CD14-positive monocyte (primary cell): ENCODE results near the gene GPATCH3. TPM values are rescaled to one million over a fixed set of nuclear protein-coding genes. Genes with fewer than 3 reads are reported as not detected.

ENCODE experiments used
- DNase-seq, 3 donors: peaks; one replicate each; pipeline ENCODE4 v3.0.0-alpha.2; 2011 to 2022
- H2AFZ ChIP-seq: 2 replicates; pipeline ENCODE4 v1.6.0; 2012; ENCODE audit warnings: mild to moderate bottlenecking, low read depth, low read length, inconsistent platforms; ENCODE audit not compliant: insufficient read depth, poor library complexity, severe bottlenecking
- H3K27ac ChIP-seq, 2 donors: 1 replicate in 1 of 2; 2 replicates in 1 of 2; pipeline ENCODE4 v1.5.1; 2012 to 2013; ENCODE audit warnings: low read length in 2 of 2, control low read depth in 1 of 2, inconsistent platforms in 1 of 2, low read depth in 1 of 2, mild to moderate bottlenecking in 1 of 2
- H3K27me3 ChIP-seq, 2 donors: one replicate each; pipeline versions ENCODE4 v1.6.0 to v1.6.1; 2011 to 2013; ENCODE audit warnings: low read length in 2 of 2; ENCODE audit not compliant: control insufficient read depth in 2 of 2, insufficient read depth in 2 of 2
- H3K36me3 ChIP-seq, 2 donors: replicated peaks in 1 of 2; 1 replicate in 1 of 2; 2 replicates in 1 of 2; pipeline versions ENCODE4 v1.5.1 to v1.6.1; 2012 to 2013; ENCODE audit warnings: low read length in 2 of 2, control low read depth in 1 of 2, inconsistent platforms in 1 of 2, mild to moderate bottlenecking in 1 of 2; ENCODE audit not compliant: insufficient read depth in 2 of 2, control insufficient read depth in 1 of 2
- H3K4me1 ChIP-seq, 2 donors: 1 replicate in 1 of 2; 2 replicates in 1 of 2; pipeline versions ENCODE4 v1.5.1 to v1.6.1; 2012 to 2013; ENCODE audit warnings: low read length in 2 of 2, control low read depth in 1 of 2, inconsistent platforms in 1 of 2, mild to moderate bottlenecking in 1 of 2, moderate library complexity in 1 of 2; ENCODE audit not compliant: insufficient read depth in 2 of 2, control insufficient read depth in 1 of 2
- H3K4me2 ChIP-seq: replicated peaks from 2 replicates; pipeline ENCODE3; 2012; ENCODE audit warnings: low read length, moderate library complexity, mild to moderate bottlenecking; ENCODE audit not compliant: poor library complexity, severe bottlenecking; ENCODE audit errors: extremely low read depth
- H3K4me3 ChIP-seq, 3 experiments: fragments of 200-600 bp in 1 of 3; sonication (generic) in 1 of 3; replicated peaks in 1 of 3; 1 replicate in 2 of 3; 2 replicates in 1 of 3; pipeline ENCODE4 v1.5.1; 2011 to 2013; ENCODE audit warnings: low read length in 3 of 3, mild to moderate bottlenecking in 3 of 3, control low read depth in 2 of 3, low read depth in 2 of 3, inconsistent platforms in 1 of 3, moderate library complexity in 1 of 3
- H3K79me2 ChIP-seq: 2 replicates; pipeline ENCODE4 v1.6.0; 2012; ENCODE audit warnings: mild to moderate bottlenecking, control low read depth, inconsistent platforms, low read length, moderate library complexity; ENCODE audit not compliant: insufficient read depth
- H3K9ac ChIP-seq: 2 replicates; pipeline ENCODE4 v1.6.0; 2017; ENCODE audit warnings: low read length, mild to moderate bottlenecking; ENCODE audit not compliant: insufficient read depth, poor library complexity, severe bottlenecking
- H3K9me3 ChIP-seq, 2 donors: replicated peaks in 1 of 2; 1 replicate in 1 of 2; 2 replicates in 1 of 2; pipeline versions ENCODE4 v1.5.1 to v1.6.1; 2012 to 2013; ENCODE audit warnings: low read length in 2 of 2, control low read depth in 1 of 2; ENCODE audit not compliant: control insufficient read depth in 1 of 2, insufficient read depth in 1 of 2
- H4K20me1 ChIP-seq: 2 replicates; pipeline ENCODE4 v1.6.0; 2012; ENCODE audit warnings: mild to moderate bottlenecking, low read length, control low read depth, moderate library complexity; ENCODE audit not compliant: insufficient read depth
- H3K27ac Mint-ChIP-seq, 7 donors: one replicate each; pipeline ENCODE4 v1.8.0; 2020; ENCODE audit warnings: mild to moderate bottlenecking in 7 of 7, mixed read lengths in 7 of 7, moderate library complexity in 6 of 7, inconsistent platforms in 2 of 7
- H3K27me3 Mint-ChIP-seq, 3 donors: one replicate each; pipeline ENCODE4 v1.8.0; 2021 to 2022; ENCODE audit warnings: low read depth in 3 of 3, mild to moderate bottlenecking in 3 of 3, mixed read lengths in 3 of 3, moderate library complexity in 3 of 3, inconsistent platforms in 1 of 3
- H3K36me3 Mint-ChIP-seq, 2 donors: one replicate each; pipeline ENCODE4 v1.8.0; 2020; ENCODE audit warnings: mixed read lengths in 2 of 2, inconsistent platforms in 1 of 2, mild to moderate bottlenecking in 1 of 2
- H3K4me1 Mint-ChIP-seq: one replicate; pipeline ENCODE4 v1.8.0; 2020; ENCODE audit warnings: mild to moderate bottlenecking, mixed read lengths
- H3K4me3 Mint-ChIP-seq, 2 donors: one replicate each; pipeline ENCODE4 v1.8.0; 2020; ENCODE audit warnings: mild to moderate bottlenecking in 2 of 2, mixed read lengths in 2 of 2, moderate library complexity in 1 of 2
- H3K9me3 Mint-ChIP-seq, 7 donors: one replicate each; pipeline ENCODE4 v1.8.0; 2020 to 2022; ENCODE audit warnings: mixed read lengths in 7 of 7, mild to moderate bottlenecking in 6 of 7, moderate library complexity in 6 of 7, inconsistent platforms in 2 of 7
- WGBS: methylation state at CpG from one replicate; pipeline ENCODE4 v1.1.5; 2013; ENCODE audit warnings: missing lambda C conversion rate; ENCODE audit not compliant: insufficient coverage; 5-methylcytosine and 5-hydroxymethylcytosine counted together
- intact Hi-C, 2 donors: fragments of 100-400 bp; cut with micrococcal nuclease; formaldehyde crosslinking; loops; one replicate each; pipeline versions ENCODE4 v1.15.0 to v1.15.1; 2023
- polyA plus RNA-seq, 3 donors: library from polyadenylated mRNA; depleted of rRNA in 1 of 3; unstranded in 2 of 3; stranded (reverse) in 1 of 3; fragments of 300-500 nt in 2 of 3; fragments of >200 nt in 1 of 3; fragmentation: Illumina TruSeq in 2 of 3; gene quantifications; 1 replicate in 2 of 3; 2 replicates in 1 of 3; pipeline ENCODE4 v1.2.3, GENCODE V29; 2012 to 2021
- TF ChIP-seq, protein P1 (sequence below): fragments of 200-600 bp; IDR thresholded peaks from one replicate; pipeline ENCODE4 v1.8.0; 2022; ENCODE audit warnings: antibody characterized with exemption, mild to moderate bottlenecking

Gene GPATCH3
- polyA plus RNA-seq, 3 donors = 8.2 to 11.8 (median 10.7) TPM

DNA sequence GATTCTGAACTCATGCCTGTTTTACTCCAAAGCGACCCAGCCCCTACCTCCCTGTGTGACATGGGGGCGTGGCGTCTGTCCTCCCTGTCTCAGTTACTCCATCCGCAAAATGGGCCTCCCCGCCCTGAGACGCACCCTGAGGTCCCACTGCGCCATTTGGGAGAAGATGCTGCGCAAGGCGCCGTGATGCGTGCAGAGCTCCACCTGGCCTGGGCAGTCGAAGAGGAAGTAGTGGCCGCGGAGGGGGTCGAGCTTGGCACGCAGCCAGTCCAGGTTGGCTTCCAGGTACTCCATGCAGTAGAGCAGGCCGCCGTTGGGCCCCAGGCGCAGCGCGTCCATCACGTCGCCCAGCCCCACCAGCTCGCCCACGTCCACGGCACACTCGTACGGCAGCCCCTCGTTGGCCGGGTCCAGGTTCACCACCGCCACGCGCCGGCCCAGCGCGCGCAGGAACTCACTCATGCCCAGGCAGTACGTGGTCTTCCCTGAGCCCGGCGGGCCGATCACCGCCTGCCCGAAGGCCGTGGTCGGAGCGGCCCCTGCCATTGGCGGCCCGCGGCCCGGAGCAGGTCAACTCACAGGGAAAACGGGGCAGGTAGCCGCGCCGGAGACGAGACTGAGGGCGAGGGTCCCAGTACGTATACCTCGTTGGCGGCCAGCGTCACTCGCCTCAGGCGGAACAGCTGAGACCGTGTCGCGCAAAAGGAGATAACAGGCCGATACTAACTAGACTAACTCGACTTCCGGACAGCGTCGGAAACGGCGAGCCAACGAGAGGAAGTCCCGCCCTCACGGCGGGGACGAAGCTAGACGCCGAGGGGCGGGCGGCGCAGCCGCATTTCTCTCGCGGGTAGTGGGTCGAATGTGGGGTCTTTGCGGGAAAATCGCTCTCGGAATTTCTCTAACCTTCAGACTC is 10.5 kb downstream of the GPATCH3 start, which contains the start of gene GPN2:
GPN2 (minus strand) TSS at position 733 of the 916 bp plus-strand sequence; CDS start at position 546, 187 bp downstream.
- Mint-ChIP-seq H3K9me3 (no peaks in the 10 kb centered on the region), H3K4me3 (peak within 1 kb of the TSS; percentile 90 to 94), H3K36me3 (peaks cover 56 to 71% of the 10 kb centered on the region in 2 donors), H3K4me1 (peaks cover 25% of the 10 kb centered on the region), H3K27me3 (peaks cover 0 to 2% (median 1%) of the 10 kb centered on the region in 3 donors), H3K27ac (peak within 1 kb of the TSS; percentile 88 to 96 (median 94))
- peaks cover 51 to 69% of the 10 kb centered on the region in 2 donors for H3K36me3 ChIP-seq
- H3K4me2 ChIP-seq = peak within 1 kb of the TSS; percentile 85
- H3K4me3 ChIP-seq = peak within 1 kb of the TSS; percentile 68 to 83 (median 78)
- H3K4me1 ChIP-seq = peaks cover 12 to 18% of the 10 kb centered on the region in 2 donors
- WGBS = 2% methylated on average over 83 of the region's 89 CpGs
- peaks cover 37% of the 10 kb centered on the region for H4K20me1 ChIP-seq
- TF ChIP-seq, protein P1, sequence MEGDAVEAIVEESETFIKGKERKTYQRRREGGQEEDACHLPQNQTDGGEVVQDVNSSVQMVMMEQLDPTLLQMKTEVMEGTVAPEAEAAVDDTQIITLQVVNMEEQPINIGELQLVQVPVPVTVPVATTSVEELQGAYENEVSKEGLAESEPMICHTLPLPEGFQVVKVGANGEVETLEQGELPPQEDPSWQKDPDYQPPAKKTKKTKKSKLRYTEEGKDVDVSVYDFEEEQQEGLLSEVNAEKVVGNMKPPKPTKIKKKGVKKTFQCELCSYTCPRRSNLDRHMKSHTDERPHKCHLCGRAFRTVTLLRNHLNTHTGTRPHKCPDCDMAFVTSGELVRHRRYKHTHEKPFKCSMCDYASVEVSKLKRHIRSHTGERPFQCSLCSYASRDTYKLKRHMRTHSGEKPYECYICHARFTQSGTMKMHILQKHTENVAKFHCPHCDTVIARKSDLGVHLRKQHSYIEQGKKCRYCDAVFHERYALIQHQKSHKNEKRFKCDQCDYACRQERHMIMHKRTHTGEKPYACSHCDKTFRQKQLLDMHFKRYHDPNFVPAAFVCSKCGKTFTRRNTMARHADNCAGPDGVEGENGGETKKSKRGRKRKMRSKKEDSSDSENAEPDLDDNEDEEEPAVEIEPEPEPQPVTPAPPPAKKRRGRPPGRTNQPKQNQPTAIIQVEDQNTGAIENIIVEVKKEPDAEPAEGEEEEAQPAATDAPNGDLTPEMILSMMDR = no peak
- no peaks in the 10 kb centered on the region for H3K9me3 ChIP-seq
- H3K27me3 ChIP-seq = no peaks in the 10 kb centered on the region
- peak within 1 kb of the TSS; percentile 90 for H2AFZ ChIP-seq
- H3K79me2 ChIP-seq = peaks cover 25% of the 10 kb centered on the region
- intact Hi-C loops = no loop called here
- peak within 1 kb of the TSS; percentile 87 for H3K9ac ChIP-seq
- peak; percentile 64 to 78 (median 71) for DNase-seq
- H3K27ac ChIP-seq = peak within 1 kb of the TSS; percentile 83 to 84

DNA sequence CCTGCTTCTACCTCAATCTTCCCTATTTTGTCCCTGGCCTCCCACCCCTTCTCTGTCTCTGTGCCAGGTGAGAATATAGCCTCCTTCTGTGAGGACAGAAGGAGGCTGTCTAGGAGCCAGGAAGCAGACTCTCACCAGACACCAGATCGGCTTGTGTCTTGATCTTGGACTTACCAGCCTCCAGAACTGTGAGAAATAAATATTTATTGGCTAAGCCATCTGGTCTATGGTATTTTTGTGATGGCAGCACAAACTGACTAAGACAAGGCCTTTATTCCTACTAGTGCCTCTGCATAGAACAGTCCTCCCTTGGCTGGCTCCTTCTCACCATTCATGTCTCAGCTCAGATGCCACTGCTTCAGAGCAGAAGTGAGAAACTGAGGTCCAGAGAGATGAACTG is 12.0 kb downstream of the GPATCH3 start:
- TF ChIP-seq, protein P1 = no peak
- DNase-seq = no peak
- intact Hi-C loops = no loop called here
- peak overlapping the region in 2 of 7 donors; percentile 35 to 81 for H3K27ac Mint-ChIP-seq
- H3K27me3 Mint-ChIP-seq = peaks cover 0 to 2% (median 1%) of the 10 kb centered on the region in 3 donors
- H3K9me3 ChIP-seq = no peaks in the 10 kb centered on the region
- H3K4me3 Mint-ChIP-seq = no peak overlapping the region
- peaks cover 12 to 18% of the 10 kb centered on the region in 2 donors for H3K4me1 ChIP-seq
- H2AFZ ChIP-seq = no peak overlapping the region
- H3K27ac ChIP-seq = peak overlapping the region in 1 of 2 donors; percentile 83
- H4K20me1 ChIP-seq = peaks cover 38% of the 10 kb centered on the region
- H3K4me3 ChIP-seq = no peak overlapping the region
- no peak overlapping the region for H3K4me2 ChIP-seq
- WGBS = no CpG with 5 or more reads among the region's 1 CpG
- H3K9ac ChIP-seq = no peak overlapping the region
- peaks cover 58 to 71% of the 10 kb centered on the region in 2 donors for H3K36me3 Mint-ChIP-seq
- peaks cover 18% of the 10 kb centered on the region for H3K79me2 ChIP-seq
- H3K4me1 Mint-ChIP-seq = peaks cover 24% of the 10 kb centered on the region
- H3K27me3 ChIP-seq = no peaks in the 10 kb centered on the region
- no peaks in the 10 kb centered on the region for H3K9me3 Mint-ChIP-seq
- peaks cover 52 to 69% of the 10 kb centered on the region in 2 donors for H3K36me3 ChIP-seq
